IPS-NIHi11 (cell line): ENCODE results near the gene NUDT14.

Experiments
- DNase-seq: peaks from one replicate; pipeline ENCODE4 v3.0.0; 2012; ENCODE audit warnings: mixed read lengths, low spot score

NUDT14 gene

DNA sequence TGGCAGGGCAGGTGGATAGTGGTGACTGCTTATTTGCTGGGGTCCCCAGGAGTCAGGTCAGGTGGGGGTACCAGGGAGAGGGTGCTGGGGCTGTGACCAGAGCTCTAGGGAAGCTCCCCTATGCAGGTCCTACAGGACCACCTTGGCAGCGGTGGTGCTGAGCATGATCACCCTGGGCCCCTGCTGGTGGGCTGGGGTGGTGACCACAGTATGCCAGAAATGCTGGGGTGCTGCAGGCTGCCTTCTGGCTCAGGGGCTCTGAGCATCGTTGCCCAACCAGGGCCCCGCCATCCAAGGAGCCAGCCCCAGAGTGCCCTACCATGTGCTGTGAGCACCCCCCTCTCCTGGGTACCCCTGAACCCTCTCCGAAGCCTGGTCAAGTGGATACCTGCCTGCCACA lies 17.5 kb upstream of the NUDT14 start:
- no peak for DNase-seq

DNA sequence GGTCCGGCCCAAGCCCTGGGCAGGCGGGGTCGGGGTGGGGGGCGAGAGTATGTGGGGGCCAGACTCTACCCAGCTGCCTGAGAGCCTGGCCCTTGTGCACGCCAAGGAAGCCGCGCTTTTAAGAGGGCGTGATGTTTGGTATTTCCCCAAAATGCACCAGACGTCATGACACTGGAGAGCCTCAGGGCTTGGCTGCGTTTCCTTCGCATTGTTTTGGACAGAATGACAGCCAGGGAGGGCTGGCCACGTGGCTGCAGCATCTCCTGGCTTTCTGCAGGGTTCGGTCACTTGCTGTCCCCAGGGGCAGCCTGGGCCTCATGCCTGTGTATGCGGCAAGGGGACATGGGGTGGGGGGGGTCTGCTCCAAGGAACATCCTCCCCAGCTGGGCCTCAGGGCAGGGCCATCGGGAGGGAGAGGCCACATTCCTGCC lies 16.1 kb upstream of the NUDT14 start:
- no peak for DNase-seq

DNA sequence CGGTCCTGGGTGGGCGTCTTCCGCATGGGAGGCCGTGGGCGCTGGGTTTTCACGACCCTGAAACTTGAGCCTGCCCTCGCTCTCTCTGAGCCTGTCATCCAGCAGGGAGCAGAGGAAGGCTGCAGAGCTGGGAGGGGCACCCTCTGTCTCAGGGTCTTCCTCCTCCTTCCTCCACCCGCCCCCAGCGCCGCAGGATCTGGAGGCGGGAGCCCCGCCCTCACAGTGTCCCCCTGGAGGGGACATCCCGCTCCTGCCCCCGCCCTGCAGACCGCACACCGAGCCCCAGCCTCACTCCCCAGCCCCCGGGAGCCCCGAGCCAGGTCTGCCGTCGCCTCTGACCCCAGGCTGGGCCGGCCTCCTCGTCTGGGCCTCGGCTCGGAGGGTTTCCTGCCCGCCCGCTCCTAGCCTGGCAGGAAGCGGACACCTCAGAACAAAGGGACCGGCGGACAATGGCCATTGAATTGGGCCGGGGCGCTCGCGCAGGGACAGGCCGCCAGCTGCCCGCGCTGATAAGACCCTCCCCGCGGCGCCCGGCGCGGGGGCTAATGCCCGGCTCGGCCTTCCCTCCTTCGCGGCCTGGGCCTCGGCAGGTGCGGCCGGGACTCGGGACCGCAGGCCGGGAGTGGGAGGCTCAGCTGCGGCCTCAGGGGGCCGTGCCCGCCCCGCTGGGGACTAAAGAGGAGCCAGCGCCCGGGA lies 15.3 kb upstream of the NUDT14 start:
- peak; percentile 78 for DNase-seq

DNA sequence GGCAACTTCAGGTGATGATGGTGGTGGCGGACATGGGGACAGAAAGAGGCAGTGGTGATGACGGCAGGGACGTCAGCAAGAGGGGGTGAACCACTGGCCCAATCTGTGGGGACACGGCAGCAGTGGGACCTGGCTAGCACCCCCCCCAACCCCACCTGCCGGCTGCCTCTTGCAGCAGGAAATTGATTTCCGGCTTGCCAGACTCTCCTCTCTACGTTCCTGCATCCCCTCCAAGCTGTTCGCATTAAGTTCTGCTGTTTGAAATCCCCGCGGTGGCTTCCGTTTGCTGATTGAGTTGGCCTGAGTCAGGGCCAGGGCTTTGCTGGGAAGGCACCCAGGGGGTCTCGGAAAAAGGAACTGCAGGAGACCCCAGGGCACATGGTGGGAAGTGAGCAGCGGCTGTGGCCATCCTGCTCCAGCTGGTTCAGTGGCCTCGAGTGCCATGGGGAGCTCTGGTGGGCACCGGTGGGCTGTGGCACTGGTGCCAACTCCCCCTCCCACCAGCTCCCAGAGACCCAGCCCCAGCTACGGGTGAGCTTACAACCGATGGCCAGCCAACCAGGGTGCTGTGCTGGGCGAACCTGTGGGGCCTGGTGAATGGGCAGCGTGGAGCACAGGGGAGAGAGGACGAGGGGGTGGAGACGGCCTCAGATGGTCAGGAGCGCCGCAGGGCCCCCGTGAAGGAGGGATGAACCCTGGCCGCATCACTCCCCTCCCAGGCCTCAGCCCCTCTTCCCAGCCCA lies 14.6 kb upstream of the NUDT14 start:
- no peak for DNase-seq

DNA sequence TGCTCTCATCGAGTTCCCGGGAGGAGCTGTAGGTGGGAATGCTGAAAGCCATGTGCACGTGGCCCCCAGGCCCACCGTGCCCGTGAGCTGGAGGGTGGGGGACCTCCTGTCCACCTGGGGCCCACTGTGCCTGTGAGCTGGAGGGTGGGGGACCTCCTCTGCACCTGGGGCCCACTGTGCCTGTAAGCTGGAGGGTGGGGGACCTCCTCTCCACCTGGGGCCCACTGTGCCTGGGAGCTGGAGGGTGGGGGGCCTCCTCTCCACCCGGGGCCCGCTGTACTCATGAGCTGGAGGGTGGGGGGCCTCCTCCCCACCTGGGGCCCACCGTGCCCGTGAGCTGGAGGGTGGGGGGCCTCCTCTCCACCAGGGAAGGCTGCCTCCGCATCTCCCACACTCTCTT lies 13.9 kb upstream of the NUDT14 start:
- DNase-seq: no peak

DNA sequence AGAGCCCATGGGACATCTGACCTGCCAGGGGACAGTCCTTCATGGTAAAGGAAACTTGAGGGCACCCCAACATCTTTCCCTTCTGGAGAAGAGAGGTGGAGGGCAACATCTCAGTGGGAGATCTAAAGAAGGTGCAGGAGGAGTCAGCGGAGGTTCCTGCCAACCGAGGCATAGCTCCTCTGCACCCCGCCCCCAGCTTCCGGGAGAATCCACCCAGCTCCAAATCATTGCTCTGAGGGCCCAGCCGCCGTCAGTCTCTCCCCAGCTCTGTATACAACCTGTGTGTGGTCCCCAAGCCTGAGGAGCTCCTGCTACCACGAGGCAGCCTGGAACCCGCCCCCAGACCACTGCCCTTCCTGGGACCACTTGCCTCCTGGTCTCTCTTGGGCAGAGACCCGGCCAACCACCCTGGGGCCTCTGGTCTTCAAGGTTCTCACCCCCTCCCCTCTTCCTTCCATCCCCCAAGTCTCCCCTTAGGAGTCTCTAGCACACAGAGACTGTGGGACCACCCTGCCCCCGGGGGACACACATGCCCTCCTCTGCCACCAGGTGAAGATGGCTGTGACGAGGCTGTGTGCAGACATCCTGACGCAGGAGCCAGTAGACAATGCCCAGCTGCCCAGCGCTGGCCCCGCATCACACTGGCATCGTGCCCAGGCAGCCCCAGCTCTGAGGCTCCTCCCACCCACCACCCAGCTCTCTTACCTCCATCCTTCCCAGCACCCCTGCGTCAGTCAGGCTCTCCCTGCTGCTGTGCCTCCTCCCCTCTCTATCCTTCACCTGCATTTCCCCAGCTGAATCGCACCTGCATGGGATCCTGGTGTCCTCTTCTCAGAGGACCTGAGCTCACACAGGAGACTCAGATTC lies 13.0 kb upstream of the NUDT14 start:
- DNase-seq: no peak

DNA sequence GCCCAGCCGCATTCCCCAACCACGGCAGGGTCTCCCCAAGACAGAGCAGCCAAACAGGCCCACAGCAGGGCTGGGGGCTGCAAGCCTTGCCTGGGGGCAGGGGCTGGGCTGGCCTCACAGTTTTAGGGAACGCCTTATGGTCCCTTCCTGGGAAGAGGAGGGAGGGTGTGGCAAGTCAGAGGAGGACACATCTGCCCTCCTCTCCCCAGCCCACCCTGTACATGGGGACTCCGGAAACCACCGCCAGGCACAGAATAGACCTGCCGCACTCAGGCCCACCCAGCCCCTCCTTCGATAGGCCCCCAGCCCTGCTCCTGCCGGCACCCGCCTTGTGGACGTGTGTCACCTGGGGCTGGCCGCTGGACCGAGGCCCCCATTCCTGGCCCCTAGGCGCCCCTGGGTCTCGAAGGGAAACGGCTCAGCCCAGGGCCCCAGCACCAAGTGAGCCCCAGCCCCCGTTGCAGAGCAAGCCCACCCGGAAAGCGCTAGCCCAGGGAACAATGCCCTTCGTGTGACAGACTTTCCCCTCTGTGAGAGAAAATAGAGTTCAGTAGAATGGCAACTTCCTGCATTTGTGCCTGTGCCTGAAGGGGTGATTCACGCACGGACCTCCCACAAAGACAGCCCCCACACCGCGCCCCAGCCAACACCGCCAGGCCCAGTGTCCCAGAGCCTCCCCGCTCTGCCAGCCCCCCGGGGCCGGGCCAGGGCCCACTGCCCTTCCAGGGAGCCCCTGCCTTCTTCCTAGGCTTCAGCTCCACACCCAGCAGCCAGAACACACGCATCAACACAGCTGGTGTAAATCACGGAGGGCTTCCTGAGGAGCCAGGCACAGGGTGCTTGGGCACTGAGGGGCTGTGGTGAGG lies 12.0 kb upstream of the NUDT14 start:
- DNase-seq: no peak

DNA sequence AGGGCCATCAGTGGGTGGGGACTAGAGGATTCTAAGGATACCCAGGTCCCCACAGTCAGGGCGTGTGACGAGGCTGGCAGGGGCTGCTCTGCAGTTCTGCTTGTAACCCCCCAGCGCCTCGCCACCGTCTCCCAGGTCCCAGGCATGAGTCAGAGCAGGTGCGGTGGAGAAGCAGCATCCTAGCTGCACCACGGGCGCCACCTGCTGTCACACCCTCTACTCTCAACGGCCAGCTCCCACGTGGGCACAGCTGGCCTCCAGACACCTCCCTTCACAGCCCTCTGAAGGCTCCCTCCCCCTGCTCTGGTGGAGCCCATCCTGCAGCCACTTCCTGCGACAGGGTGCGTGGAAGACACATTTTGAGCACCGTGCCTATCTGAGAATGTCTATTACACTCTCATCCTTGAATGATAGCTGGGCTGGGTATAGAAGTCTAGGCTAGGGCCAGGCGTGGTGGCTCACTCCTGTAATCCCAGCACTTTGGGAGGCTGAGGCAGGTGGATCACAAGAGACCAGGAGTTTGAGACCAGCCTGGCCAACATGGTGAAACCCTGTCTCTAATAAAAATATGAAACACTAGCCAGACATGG lies 6.9 kb upstream of the NUDT14 start:
- DNase-seq: peak; percentile 63

DNA sequence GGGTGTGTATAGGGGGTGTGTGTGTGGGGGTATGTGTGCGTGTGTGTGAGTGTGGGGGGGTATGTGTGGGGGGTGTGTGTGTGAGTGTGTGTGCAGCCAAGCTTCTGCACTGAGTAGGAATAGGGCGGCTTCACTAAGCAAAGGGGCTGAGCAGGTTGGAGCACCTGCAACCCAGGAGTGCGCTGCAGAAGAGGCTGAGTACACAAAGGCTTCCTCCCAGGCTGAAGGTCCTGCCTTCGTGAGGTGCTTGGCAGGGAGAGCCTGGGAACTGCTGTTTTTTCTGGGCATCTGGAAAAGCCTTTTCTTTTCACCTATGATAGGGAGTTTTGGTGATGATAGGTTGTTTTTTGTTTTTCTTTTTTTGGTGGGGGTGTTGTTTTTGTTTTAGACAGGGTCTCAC lies 6.0 kb upstream of the NUDT14 start:
- DNase-seq: no peak

DNA sequence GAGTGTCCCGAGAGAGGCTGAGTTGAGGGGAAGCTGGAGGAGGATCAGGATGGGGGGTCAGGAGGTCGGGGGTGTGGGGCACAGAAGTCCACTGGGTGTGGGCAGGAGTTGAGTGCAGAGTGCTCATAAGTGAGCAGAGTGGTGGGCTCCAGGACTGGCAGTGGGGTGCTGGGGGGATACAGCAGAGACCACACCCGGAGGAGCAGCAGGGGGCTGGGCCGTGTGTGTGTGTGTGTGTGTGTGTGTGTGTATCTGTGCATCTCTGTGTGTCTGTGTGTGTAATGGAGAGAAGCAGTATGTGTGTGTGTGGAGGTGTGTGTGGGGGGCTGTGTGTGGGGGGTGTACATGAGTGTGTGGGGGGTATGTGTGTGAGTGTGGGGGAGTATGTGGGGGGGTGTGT lies 4.9 kb upstream of the NUDT14 start:
- no peak for DNase-seq

DNA sequence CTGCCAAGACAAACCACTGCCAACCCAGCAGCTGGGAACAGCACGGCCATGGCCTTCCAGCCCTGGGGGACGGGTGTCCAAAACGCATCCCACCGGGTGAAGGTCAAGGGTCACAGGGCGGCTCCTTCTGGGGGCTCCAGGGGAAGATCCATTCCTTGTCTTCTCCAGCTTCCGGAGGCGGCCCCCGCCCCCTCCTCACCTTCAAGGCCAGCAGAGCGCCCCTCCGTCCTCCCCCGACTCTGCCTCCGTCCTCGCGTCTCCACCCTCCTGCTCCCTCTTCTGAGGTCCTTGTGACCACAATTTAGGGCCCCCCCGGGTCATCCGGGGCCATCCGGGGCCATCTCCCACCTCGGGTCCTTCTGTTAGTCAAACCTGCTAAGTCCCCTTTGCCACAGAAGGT lies 3.9 kb upstream of the NUDT14 start:
- DNase-seq: no peak

DNA sequence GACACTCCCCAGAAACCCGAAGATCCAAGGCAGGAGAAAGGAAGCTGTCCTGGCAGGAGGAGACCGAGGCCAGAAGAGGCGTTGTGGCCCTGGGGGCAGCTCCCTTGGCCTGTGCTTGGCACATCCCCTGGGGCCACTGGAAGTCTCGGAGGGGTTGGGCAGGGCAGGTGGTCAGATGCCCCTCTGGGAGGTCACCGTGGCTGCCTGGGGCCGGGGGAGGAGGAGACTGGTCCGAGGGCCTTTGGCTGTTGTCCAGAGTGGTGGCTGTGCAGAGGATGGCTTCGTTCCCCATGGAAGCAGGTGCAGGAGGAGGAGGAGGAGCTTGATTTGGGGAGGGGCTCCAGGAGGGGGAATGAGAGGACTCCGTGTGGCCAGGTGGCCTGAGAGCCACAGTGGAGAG lies 3.3 kb upstream of the NUDT14 start:
- no peak for DNase-seq

DNA sequence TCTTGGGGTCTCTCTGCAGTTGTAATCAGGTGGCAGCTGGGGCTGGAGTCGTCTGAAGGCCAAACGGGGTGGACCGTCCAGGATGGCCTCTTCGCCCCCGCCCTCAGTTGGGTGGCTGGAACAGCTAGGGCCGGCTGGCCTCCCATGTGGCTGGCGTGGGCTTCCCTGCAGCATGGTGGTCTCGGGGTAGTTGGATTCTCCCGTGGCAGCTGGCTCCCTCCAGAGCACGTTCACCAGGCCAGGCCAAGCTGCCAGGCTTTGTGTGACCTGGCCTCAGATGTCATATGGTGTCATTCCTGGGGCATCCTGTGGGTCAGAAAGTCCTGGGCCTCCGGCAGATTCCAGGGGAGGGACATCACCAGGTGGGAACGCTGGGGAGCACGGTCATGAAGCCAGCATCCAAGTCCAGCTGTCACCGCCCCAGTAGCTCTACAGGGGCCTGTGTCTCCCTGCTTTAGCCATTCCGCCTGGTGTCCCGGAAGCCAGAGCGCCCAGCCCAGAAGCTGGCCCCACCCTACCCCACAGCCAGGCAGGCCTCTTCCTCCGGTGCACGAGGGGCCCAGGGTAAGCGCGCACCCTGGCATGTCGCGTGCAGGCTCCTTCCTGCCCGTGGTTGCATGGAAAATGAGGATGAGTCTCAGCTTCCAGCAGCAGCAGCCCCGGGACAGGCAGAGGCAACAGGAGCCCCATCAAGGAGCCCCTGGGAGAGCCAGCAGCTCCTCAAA lies 1.3 kb upstream of the NUDT14 start:
- DNase-seq: no peak

DNA sequence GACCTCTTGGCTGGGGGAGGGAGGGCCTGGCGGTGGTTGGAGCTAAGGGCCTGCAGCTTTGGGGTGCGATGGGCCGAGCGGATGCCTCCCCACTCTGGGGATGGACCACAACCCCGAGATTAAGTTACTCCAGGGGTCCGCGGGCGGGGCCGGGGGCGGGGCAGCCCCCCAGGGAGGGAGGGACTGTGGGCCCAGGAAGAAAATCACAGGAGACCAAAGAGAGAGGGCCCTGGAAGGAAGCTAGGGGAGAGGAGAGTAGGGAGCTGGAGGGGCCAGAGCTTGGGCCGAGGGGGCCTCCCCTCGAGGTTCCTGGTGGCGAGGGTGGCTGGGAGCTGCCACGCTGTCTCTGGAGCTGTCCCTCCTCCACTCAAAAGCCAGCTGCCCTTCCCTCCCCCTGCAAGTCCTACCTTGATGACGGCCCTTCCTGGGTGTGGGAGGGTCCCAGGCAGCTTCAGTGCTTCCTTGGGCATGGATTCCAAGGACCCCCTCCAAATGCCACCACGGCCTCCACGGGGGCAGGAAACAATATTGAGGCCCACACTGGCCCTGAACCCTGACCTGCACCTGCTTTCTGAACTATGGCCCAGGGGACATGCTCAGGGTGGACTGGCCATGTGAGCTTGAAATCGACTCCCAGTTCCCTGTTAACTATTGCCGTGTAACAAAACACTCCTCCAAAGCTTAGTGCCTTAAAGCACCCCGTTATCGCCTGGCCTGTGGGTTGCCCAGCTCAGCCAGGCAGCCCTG lies 610 bp upstream of the NUDT14 start:
- no peak for DNase-seq

DNA sequence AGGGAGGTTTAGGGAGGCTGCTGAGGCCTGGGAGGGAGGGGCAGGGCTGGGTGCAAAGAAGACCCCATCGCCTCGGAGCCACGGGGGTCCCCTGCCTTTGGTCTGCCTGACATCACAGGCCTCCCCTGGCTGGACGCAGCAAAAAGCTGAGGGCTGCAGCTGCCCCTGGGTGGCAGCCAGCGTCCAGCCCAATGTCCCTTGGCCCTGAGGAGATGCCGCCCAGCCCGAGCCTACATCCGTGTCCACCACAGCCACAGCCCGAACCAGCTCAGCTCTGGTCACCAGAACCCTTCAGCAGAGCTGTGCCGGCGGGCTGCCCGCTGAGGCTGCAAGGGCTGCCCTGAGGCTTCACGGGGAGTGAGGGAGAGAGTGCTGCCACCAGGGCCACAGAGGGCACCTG lies 1.9 kb downstream of the NUDT14 start:
- no peak for DNase-seq

DNA sequence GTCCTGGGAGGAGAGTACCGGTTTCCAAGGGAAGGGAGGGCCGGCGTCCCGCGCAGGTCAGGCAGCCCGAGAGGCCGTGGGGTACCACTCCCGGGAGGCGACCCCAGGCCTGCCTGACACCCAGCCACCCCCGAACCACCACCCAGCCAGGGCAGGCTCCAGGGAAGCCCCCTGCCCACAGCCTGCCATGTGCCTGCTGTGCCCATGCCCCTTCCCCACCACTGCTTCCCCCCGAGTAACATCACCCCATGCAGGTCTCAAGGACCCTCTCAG lies 2.3 kb downstream of the NUDT14 start:
- DNase-seq: no peak

DNA sequence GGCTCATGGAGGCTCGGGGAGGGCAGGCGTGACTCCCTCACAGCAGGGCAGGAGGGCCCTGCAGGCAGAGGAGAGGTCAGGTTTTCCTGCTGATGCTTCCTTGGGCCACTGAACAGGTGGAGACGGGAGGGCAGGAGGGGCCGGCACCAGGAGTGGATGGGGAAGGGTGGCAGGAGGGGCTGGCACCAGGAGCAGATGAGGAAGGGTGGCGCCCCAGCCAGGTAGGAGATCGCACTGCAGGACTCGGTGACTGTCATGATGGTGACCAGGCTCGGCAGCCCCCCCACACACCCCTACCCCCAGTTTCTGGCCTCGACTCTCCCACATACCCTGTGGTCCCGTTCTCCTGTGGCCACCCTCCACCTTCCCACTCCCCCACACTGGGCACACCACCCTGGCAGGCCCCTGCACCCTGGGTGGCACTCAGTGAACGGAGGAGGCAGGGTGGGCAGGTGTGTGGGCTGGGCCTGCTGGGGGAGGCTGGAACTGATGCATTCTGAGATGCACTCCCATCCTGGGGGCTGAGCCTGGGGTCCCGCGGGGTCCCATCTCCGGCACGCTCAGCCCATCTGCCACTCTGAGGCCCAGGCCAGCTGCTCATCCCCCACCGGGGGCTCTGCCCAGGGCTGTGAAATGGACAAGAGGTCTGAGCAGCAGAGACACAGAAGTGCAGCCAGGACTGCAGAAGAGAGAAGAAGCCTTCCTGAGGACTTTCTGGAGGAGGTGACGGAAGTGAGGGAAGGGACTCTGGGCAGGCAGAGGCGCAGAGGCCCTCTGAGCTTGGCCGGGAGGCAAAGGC lies 2.8 kb downstream of the NUDT14 start:
- DNase-seq: no peak

DNA sequence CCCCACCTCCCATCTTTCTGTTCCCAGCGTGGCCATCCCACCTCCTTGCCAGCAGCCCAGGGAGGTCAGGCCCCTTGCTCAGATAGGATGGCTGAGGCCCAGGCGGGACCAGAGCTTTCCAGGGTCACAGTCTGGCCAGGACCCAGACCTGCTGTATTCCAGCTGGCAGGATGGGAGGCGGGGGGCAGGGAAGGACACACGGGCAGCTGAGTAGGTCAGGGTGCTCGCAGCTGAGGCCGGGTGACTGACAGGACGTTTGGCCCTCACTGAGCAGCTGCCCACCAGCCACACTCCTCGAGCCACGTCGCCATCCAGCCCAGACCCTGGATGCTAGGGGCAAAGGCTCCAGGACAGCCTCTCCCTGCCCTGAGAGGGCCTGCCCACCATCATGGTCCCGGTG lies 4.0 kb downstream of the NUDT14 start:
- DNase-seq: no peak

DNA sequence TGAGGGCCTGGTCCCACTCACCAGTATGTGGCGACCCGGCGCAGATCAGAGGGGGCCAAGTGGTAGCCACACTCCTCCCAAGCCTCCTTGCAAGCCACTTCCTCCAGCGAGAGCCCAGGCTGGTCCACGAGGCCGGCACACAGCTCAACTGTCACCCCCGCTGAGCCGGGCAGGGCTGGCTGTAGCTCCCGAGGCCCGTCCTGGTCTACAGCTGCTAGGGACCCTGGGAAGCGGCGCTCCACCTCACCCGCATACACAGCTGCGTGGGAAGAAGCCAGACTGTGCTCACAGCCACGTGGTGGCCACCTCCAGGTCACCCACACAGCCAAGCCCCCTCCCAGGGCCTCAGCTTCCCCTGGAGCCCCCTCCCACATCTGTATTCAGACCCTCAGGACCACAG lies 4.6 kb downstream of the NUDT14 start:
- DNase-seq: no peak
